HepG2 (cell line): ENCODE measurements around the gene CRYM. TPM values are rescaled to one million over a fixed set of nuclear protein-coding genes. Genes with fewer than 3 reads are reported as not detected.

ENCODE experiments used
- ATAC-seq: fragments of 200-7000 bp; cut with Tn5 transposase; 3 replicates; pipeline ENCODE4 v1.9.1; 2020; ENCODE audit warnings: mild to moderate bottlenecking, moderate library complexity
- BruUV-seq: library from RNA; stranded (reverse); fragments of 400-500 nt; replicated peaks from 2 replicates; lab custom pipeline; 2021; lab: Mats Ljungman, UMichigan
- CTCF ChIA-PET: fragments of 300-600 bp; formaldehyde crosslinking; extraction: SDS; loops from one replicate; lab custom pipeline; 2021; ENCODE audit warnings: low total read pairs, inconsistent platforms, low intra/inter-chr PET ratio; lab: Yijun Ruan, JAX
- POLR2A ChIA-PET: fragments of 350-600 bp; sonication (Branson Sonifier 250); formaldehyde crosslinking; loops from one replicate; lab custom pipeline; 2020; ENCODE audit warnings: antibody characterized with exemption, inconsistent platforms; lab: Yijun Ruan, JAX
- DNase-seq: peaks from one replicate; pipeline ENCODE4 v3.0.0-alpha.2; 2015; ENCODE audit warnings: low spot score
- FAIRE-seq: peaks from 3 replicates; lab custom pipeline; 2011; peaks lifted over from hg19 to GRCh38; lab: Jason Lieb, UNC
- H2AFZ ChIP-seq: one replicate; pipeline ENCODE4 v1.6.1; 2011; ENCODE audit warnings: low read length, inconsistent platforms
- H3K27ac ChIP-seq: fragments of 300-600 bp; 3 replicates; pipeline ENCODE4 v1.8.0; 2011; ENCODE audit warnings: mixed run types, mild to moderate bottlenecking, mixed read lengths, low read length, inconsistent platforms; ENCODE audit not compliant: insufficient read depth; ENCODE audit errors: extremely low read length
- H3K27me3 ChIP-seq, 2 experiments: fragments of 200-600 bp in 1 of 2; 2 replicates in 1 of 2; 3 replicates in 1 of 2; pipeline versions ENCODE4 v1.6.0 to v1.8.0; 2011; ENCODE audit warnings: low read length in 2 of 2, mild to moderate bottlenecking in 2 of 2, moderate library complexity in 2 of 2, inconsistent platforms in 1 of 2; ENCODE audit not compliant: insufficient read depth in 2 of 2, control insufficient read depth in 1 of 2
- H3K36me3 ChIP-seq, 2 experiments: fragments of 200-600 bp in 1 of 2; replicated peaks in 1 of 2; 2 replicates in 1 of 2; 3 replicates in 1 of 2; pipeline versions ENCODE4 v1.5.1 to v1.8.0; 2011; ENCODE audit warnings: low read length in 2 of 2, inconsistent platforms in 1 of 2; ENCODE audit not compliant: insufficient read depth in 2 of 2, control insufficient read depth in 1 of 2
- H3K4me1 ChIP-seq: 2 replicates; pipeline ENCODE4 v1.5.1; 2012; ENCODE audit warnings: low read length, inconsistent platforms; ENCODE audit not compliant: insufficient read depth
- H3K4me2 ChIP-seq: 2 replicates; pipeline ENCODE4 v1.6.0; 2011; ENCODE audit warnings: low read depth, low read length, inconsistent platforms
- H3K4me3 ChIP-seq, 3 experiments: fragments of 200-600 bp in 1 of 3; sonication (generic), shearing (Covaris generic) in 1 of 3; replicated peaks in 1 of 3; 2 replicates each; pipeline ENCODE4 v1.5.1; 2011 to 2016; ENCODE audit warnings: low read length in 3 of 3, inconsistent platforms in 2 of 3, low read depth in 2 of 3, mild to moderate bottlenecking in 2 of 3, control low read depth in 1 of 3, mixed read lengths in 1 of 3; ENCODE audit not compliant: insufficient read depth in 1 of 3
- H3K79me2 ChIP-seq: one replicate; pipeline ENCODE4 v1.6.1; 2011; ENCODE audit warnings: low read length, inconsistent platforms; ENCODE audit not compliant: insufficient read depth
- H3K9ac ChIP-seq: 2 replicates; pipeline ENCODE4 v1.6.0; 2011; ENCODE audit warnings: mild to moderate bottlenecking, low read depth, low read length, inconsistent platforms; ENCODE audit not compliant: insufficient read depth
- H3K9me3 ChIP-seq: 2 replicates; pipeline ENCODE4 v1.5.1; 2012; ENCODE audit warnings: mild to moderate bottlenecking, low read length
- H4K20me1 ChIP-seq: 2 replicates; pipeline ENCODE4 v1.6.0; 2011; ENCODE audit warnings: inconsistent platforms, mild to moderate bottlenecking, low read length, moderate library complexity; ENCODE audit not compliant: insufficient read depth
- GMEB1 ChIP-seq: sonication (generic); formaldehyde crosslinking; IDR thresholded peaks from 2 replicates; pipeline ENCODE4 v1.5.1; 2020; ENCODE audit warnings: missing genetic modification reagents, mild to moderate bottlenecking, borderline replicate concordance
- HMG20A ChIP-seq: IDR thresholded peaks from 2 replicates; pipeline ENCODE4 v1.6.1; 2016; ENCODE audit warnings: borderline replicate concordance
- MAFK ChIP-seq, 2 experiments: IDR thresholded peaks in 1 of 2; conservative IDR thresholded peaks in 1 of 2; 2 replicates each; pipeline ENCODE4 v1.6.1; 2011; ENCODE audit warnings: improper control_type of control experiment in 2 of 2, low read length in 2 of 2
- MIER2 ChIP-seq: IDR thresholded peaks from 2 replicates; pipeline ENCODE4 v1.6.1; 2016; ENCODE audit warnings: missing biosample characterization, missing genetic modification reagents
- MTF2 ChIP-seq: sonication (generic); formaldehyde crosslinking; IDR thresholded peaks from 2 replicates; pipeline ENCODE4 v1.5.0; 2020; ENCODE audit warnings: missing genetic modification reagents, borderline replicate concordance
- SMC3 ChIP-seq: IDR thresholded peaks from 2 replicates; pipeline ENCODE4 v1.6.1; 2011; ENCODE audit warnings: low read length, improper control_type of control experiment
- ZMYM3 ChIP-seq: sonication (generic); formaldehyde crosslinking; IDR thresholded peaks from 2 replicates; pipeline ENCODE4 v1.5.1; 2020; ENCODE audit warnings: mild to moderate bottlenecking, missing genetic modification reagents
- ZNF274 ChIP-seq: sonication (generic); formaldehyde crosslinking; IDR thresholded peaks from 2 replicates; pipeline ENCODE4 v1.5.1; 2020; ENCODE audit warnings: mild to moderate bottlenecking, missing genetic modification reagents
- ZNF501 ChIP-seq: sonication (generic); formaldehyde crosslinking; IDR thresholded peaks from 2 replicates; pipeline ENCODE4 v1.5.1; 2020; ENCODE audit warnings: mild to moderate bottlenecking, moderate library complexity, missing genetic modification reagents
- ZNF605 ChIP-seq: sonication (generic); formaldehyde crosslinking; IDR thresholded peaks from 2 replicates; pipeline ENCODE4 v1.8.0; 2022; ENCODE audit warnings: mild to moderate bottlenecking, missing genetic modification reagents
- ZNF687 ChIP-seq: sonication (generic); formaldehyde crosslinking; IDR thresholded peaks from 2 replicates; pipeline ENCODE4 v1.5.1; 2020; ENCODE audit warnings: mild to moderate bottlenecking, missing genetic modification reagents, moderate library complexity
- WGBS: methylation state at CpG from one replicate; pipeline ENCODE4 v1.1.6; 2017; ENCODE audit warnings: low lambda C conversion rate; 5-methylcytosine and 5-hydroxymethylcytosine counted together
- in situ Hi-C: cut with HindIII; loops from 2 replicates; pipeline ENCODE4 v1.10.0; 2017; ENCODE audit warnings: low pct_unique_long_range_greater_than_20kb; ENCODE audit not compliant: extremely low pct_ligation_motif_present
- intact Hi-C: fragments of 100-400 bp; cut with micrococcal nuclease; formaldehyde crosslinking; loops from one replicate; pipeline ENCODE4 v1.10.0; 2022; ENCODE audit not compliant: unreplicated experiment
- polyA plus RNA-seq, 8 experiments: library from polyadenylated mRNA; depleted of rRNA in 3 of 8; stranded (reverse) in 7 of 8; unstranded in 1 of 8; fragments of >200 nt; fragmentation: Illumina TruSeq in 4 of 8; extraction: Trizol in 4 of 8; gene quantifications; 2 replicates each; pipeline versions ENCODE4 v1.2.1 to v1.2.3, GENCODE V29; 2011 to 2016; ENCODE audit warnings: low read depth in 4 of 8, missing spikeins in 1 of 8, mixed read lengths in 1 of 8; ENCODE audit not compliant: insufficient read depth in 1 of 8
- total RNA-seq, 5 experiments: library from RNA; depleted of rRNA; stranded (reverse); fragments of >200 nt; fragmentation: Illumina TruSeq; extraction: Trizol; gene quantifications; 2 replicates each; pipeline ENCODE4 v1.2.3, GENCODE V29; 2016; ENCODE audit warnings: low read depth in 1 of 5

CRYM gene
- total and polyA plus RNA-seq, 2 of the 13 experiments (the other 11 are each of a cell fraction or from before 2014, with no cell fraction given) = 1.9 to 2.2 TPM

- no peak overlapping the region for H3K27ac ChIP-seq
- in situ Hi-C loops (no loop called here), intact Hi-C loops (no loop called here)
- H4K20me1 ChIP-seq = no peaks in the 10 kb centered on the region
- no peaks in the 10 kb centered on the region; a peak in 1 of 5 replicates for H3K27me3 ChIP-seq
- H3K9me3 ChIP-seq = no peaks in the 10 kb centered on the region
- DNase-seq (no peak), ATAC-seq (no peak), FAIRE-seq (no peak)
- peaks cover 69% of the 10 kb centered on the region for H3K4me1 ChIP-seq
- WGBS = 77% methylated on average over 5 of the region's 5 CpGs
- H3K9ac ChIP-seq = no peak overlapping the region
- TF ChIP-seq MAFK (conservative IDR thresholded peaks at IDR 0.05 in 1 of 2, IDR thresholded peaks at IDR 0.05 in 1 of 2; ENCODE audit: low read length in 2 of 2) (peak; percentile 41 to 53; a peak in 3 of 4 replicates), SMC3 (no peak)
- H2AFZ ChIP-seq = no peak overlapping the region
- no peak overlapping the region for H3K4me3 ChIP-seq
- H3K36me3 ChIP-seq = peaks cover 1 to 11% of the 10 kb centered on the region in 2 experiments; a peak in 3 of 5 replicates
- CTCF ChIA-PET = no interaction called here
- H3K79me2 ChIP-seq = peaks cover 44% of the 10 kb centered on the region
- POLR2A ChIA-PET = interaction anchor here (2.5 kb wide), 1 partner anchor 24 kb away, joined by 11 read pairs; no protein-coding TSS in a partner anchor
- peak overlapping the region; percentile 84; the same call in 1 of the 2 replicates for H3K4me2 ChIP-seq
- no TSS peak for BruUV-seq
Measured at GRCh38 chr16:21236831-21237230, 41.3 kb downstream of the CRYM start.

- intact Hi-C loops = no loop called here
- peaks cover 1 to 7% of the 10 kb centered on the region in 2 experiments; a peak in 2 of 5 replicates for H3K36me3 ChIP-seq
- POLR2A ChIA-PET = interaction anchor here (1.1 to 2.8 kb wide), 6 partner anchors 11 to 47 kb away, joined by 3 to 14 read pairs (median 7); no protein-coding TSS in a partner anchor
- WGBS = 73% methylated on average over 3 of the region's 3 CpGs
- no peak for ATAC-seq
- in situ Hi-C loops = no loop called here
- H3K9ac ChIP-seq = peak overlapping the region; percentile 67
- H3K4me1 ChIP-seq = peaks cover 79% of the 10 kb centered on the region
- H3K27me3 ChIP-seq = no peaks in the 10 kb centered on the region; a peak in 1 of 5 replicates
- no TSS peak for BruUV-seq
- no peak overlapping the region for H3K27ac ChIP-seq
- H3K9me3 ChIP-seq = no peaks in the 10 kb centered on the region
- FAIRE-seq = no peak
- CTCF ChIA-PET = no interaction called here
- H2AFZ ChIP-seq = no peak overlapping the region
- H4K20me1 ChIP-seq = no peaks in the 10 kb centered on the region
- no peak for TF ChIP-seq HMG20A (CRISPR knock-in tag)
- 0 out of 2 replicates have a peak, but pooled peaks have one; percentile 9 for TF ChIP-seq ZNF274 (CRISPR knock-in tag)
- 0 out of 2 replicates have a peak, but pooled peaks have one; percentile 23 for TF ChIP-seq ZMYM3
- 0 out of 2 replicates have a peak, but pooled peaks have one; percentile 10 for TF ChIP-seq ZNF605 (CRISPR knock-in tag)
- 0 out of 2 replicates have a peak, but pooled peaks have one; percentile 14 for TF ChIP-seq ZNF501 (CRISPR knock-in tag)
- TF ChIP-seq MTF2 (CRISPR knock-in tag) = 0 out of 2 replicates have a peak, but pooled peaks have one; percentile 6
- no peak for TF ChIP-seq MIER2 (CRISPR knock-in tag)
- no peak for TF ChIP-seq GMEB1 (CRISPR knock-in tag)
- TF ChIP-seq ZNF687 = 0 out of 2 replicates have a peak, but pooled peaks have one; percentile 1
- H3K79me2 ChIP-seq = peaks cover 41% of the 10 kb centered on the region
- H3K4me3 ChIP-seq = peak overlapping the region; percentile 70 to 80 (median 71)
- H3K4me2 ChIP-seq = peak overlapping the region; percentile 84
- no peak for DNase-seq
Measured at GRCh38 chr16:21235199-21235585, 42.9 kb downstream of the CRYM start.
